ENCODE data around the gene GGTLC3.
"Not testable (repeated sequence)": the region's sequence is repeated elsewhere in the genome, so short reads cannot be mapped to it uniquely, and the experiment has no call there.

DNA sequence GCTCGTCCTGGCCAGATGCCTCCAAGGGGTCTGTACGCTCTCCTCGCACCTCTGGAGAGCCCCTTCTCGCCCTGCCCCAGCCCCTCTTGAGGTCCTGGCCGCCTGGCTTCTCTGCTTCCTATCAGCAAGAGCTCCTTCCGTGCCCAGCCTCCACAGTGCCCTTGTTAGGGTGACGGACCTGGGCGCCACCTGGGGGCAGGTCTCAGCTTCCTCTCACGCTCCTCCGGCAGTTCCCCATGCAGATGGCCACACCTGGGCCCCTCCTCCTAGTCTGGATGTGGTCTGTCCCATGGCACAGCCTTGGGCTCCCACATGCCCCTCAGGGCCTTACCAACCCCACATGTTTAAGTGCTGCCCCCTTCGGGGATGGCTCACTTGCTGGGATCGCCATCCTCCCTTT is 16.4 kb upstream of the GGTLC3 start:
- TF ChIP-seq, protein P1, sequence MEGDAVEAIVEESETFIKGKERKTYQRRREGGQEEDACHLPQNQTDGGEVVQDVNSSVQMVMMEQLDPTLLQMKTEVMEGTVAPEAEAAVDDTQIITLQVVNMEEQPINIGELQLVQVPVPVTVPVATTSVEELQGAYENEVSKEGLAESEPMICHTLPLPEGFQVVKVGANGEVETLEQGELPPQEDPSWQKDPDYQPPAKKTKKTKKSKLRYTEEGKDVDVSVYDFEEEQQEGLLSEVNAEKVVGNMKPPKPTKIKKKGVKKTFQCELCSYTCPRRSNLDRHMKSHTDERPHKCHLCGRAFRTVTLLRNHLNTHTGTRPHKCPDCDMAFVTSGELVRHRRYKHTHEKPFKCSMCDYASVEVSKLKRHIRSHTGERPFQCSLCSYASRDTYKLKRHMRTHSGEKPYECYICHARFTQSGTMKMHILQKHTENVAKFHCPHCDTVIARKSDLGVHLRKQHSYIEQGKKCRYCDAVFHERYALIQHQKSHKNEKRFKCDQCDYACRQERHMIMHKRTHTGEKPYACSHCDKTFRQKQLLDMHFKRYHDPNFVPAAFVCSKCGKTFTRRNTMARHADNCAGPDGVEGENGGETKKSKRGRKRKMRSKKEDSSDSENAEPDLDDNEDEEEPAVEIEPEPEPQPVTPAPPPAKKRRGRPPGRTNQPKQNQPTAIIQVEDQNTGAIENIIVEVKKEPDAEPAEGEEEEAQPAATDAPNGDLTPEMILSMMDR (conservative IDR thresholded peaks at IDR 0.05; ENCODE audit: low read depth, low read length): not testable (repeated sequence)
- not testable (repeated sequence) for TF ChIP-seq MAFK (IDR thresholded peaks at IDR 0.05; ENCODE audit: low read depth, low read length); POLR2A (IDR thresholded peaks at IDR 0.05; ENCODE audit: low read depth, low read length); MXI1 (IDR thresholded peaks at IDR 0.05; ENCODE audit: borderline replicate concordance, low read depth, low read length); CEBPB (IDR thresholded peaks at IDR 0.05; ENCODE audit: low read depth, low read length); RAD21 (IDR thresholded peaks at IDR 0.05; ENCODE audit: low read length); SMC3 (IDR thresholded peaks at IDR 0.05; ENCODE audit: low read depth, low read length); CHD1 (IDR thresholded peaks at IDR 0.05; ENCODE audit: low read depth, low read length)
